Heart left ventricle (tissue), 16 donors: ENCODE results near the gene EIF4G3. TPM values are rescaled to one million over a fixed set of nuclear protein-coding genes. Genes with fewer than 3 reads are reported as not detected.

ENCODE experiments used
- ATAC-seq, 4 donors: fragments of 200-7000 bp; cut with Tn5 transposase; one replicate each; pipeline ENCODE4 v1.9.1; 2020 to 2022; ENCODE audit warnings: moderate library complexity in 4 of 4, mild to moderate bottlenecking in 3 of 4, moderate number of reproducible peaks in 1 of 4
- DNase-seq, 5 donors: peaks; one replicate each; pipeline ENCODE4 v3.0.0-alpha.2; 2020
- H3K27ac ChIP-seq, 12 donors: fragments of 200-600 bp; sonication (generic) in 4 of 12; one replicate each; pipeline versions ENCODE4 v1.5.0 to v1.8.0; 2016 to 2022; ENCODE audit warnings: mild to moderate bottlenecking in 2 of 12
- H3K27me3 ChIP-seq, 9 donors: fragments of 200-600 bp; sonication (generic) in 2 of 9; one replicate each; pipeline versions ENCODE4 v1.5.1 to v1.8.0; 2016 to 2022; ENCODE audit warnings: mild to moderate bottlenecking in 3 of 9
- H3K36me3 ChIP-seq, 9 donors: fragments of 200-600 bp; sonication (generic) in 2 of 9; one replicate each; pipeline versions ENCODE4 v1.5.0 to v1.8.0; 2018 to 2022; ENCODE audit warnings: mild to moderate bottlenecking in 2 of 9
- H3K4me1 ChIP-seq, 12 donors: fragments of 200-600 bp; sonication (generic) in 4 of 12; one replicate each; pipeline versions ENCODE4 v1.5.0 to v1.8.0; 2016 to 2022; ENCODE audit warnings: mild to moderate bottlenecking in 3 of 12
- H3K4me3 ChIP-seq, 12 donors: fragments of 200-600 bp; sonication (generic) in 4 of 12; one replicate each; pipeline versions ENCODE4 v1.5.0 to v1.8.0; 2017 to 2022; ENCODE audit warnings: mild to moderate bottlenecking in 9 of 12, moderate library complexity in 4 of 12
- H3K9me3 ChIP-seq, 12 donors: fragments of 200-600 bp; sonication (generic) in 4 of 12; one replicate each; pipeline versions ENCODE4 v1.5.0 to v1.8.0; 2016 to 2022; ENCODE audit warnings: mild to moderate bottlenecking in 1 of 12
- CTCF ChIP-seq, 12 donors: fragments of 200-600 bp; sonication (generic) in 4 of 12; IDR thresholded peaks; one replicate each; pipeline versions ENCODE4 v1.5.0 to v1.8.0; 2018 to 2022; ENCODE audit warnings: antibody characterized with exemption in 12 of 12, mild to moderate bottlenecking in 5 of 12
- POLR2A ChIP-seq, 2 donors: fragments of 450-650 bp; IDR thresholded peaks; one replicate each; pipeline ENCODE4 v1.6.1; 2017; ENCODE audit warnings: antibody characterized with exemption in 2 of 2, mild to moderate bottlenecking in 2 of 2, moderate library complexity in 2 of 2
- WGBS, 4 donors: extraction: QIAGEN DNeasy Blood & Tissue Kit in 2 of 4; methylation state at CpG; one replicate each; pipeline versions ENCODE4 v1.1.5 to v1.1.7; 2013 to 2018; 5-methylcytosine and 5-hydroxymethylcytosine counted together
- intact Hi-C, 10 donors: fragments of 100-400 bp; cut with DNase I; formaldehyde crosslinking; loops; one replicate each; pipeline versions ENCODE4 v1.11.1 to v1.14.2; 2022
- polyA plus RNA-seq, 2 donors: library from polyadenylated mRNA; stranded (reverse); fragments of 200-250 nt; gene quantifications; one replicate each; pipeline ENCODE4 v1.2.3, GENCODE V29; 2013
- total RNA-seq, 9 donors: library from RNA; depleted of rRNA in 2 of 9; stranded (reverse); fragments of >200 nt in 2 of 9; fragmentation: NEBNext Ultra II Directional in 3 of 9; extraction: Animal tissue kit (Norgen Biotek cat#: 25700) in 3 of 9; gene quantifications; one replicate each; pipeline versions ENCODE4 v1.1.0 to v1.2.4, GENCODE V29; 2016 to 2023
- donor health status: ischemic (EF 13 %, LVEDD 7.1; RV severe dilation, severe dysfunction).
- donor health status: healthy with polysubstance abuse.
- donor health status: DM: no; HTN: yes; CAD: no.
- donor health status: DM: no; HTN: no; CAD: no.
- donor health status: ischemic (EF 25% LVEDD 6.9; RV normal size, moderate dysfunction).
- donor health status: ischemic (EF 25% LVEDD 5.7; RV mildly dilated, moderate dysfunction).
- donor health status: healthy.
- donor health status: DM: yes; HTN: yes; CAD: no.
- donor health status: ischemic (EF 35%, LVEDD 5.7; RV mildly dilated, moderate dysfunction).
- donor health status: nonischemic (EF 11% LVEDD 7.7; RV severe dilation, severe dysfunction).
- donor health status: DM: yes; HTN: yes; CAD: no.
- donor health status: PGD.
- donor health status: ischemic (EF 29% LVEDD 5.4; RV normal size, mild dysfunction).
- donor health status: nonischemic (EF 23%, LVEDD 6.1; RV moderate dilation, normal function).

The EIF4G3 gene
- total and polyA plus RNA-seq, 11 donors, result 14.6 to 49.0 (median 36.2) TPM

GRCh38 chr1:21121764-21122471 lies 54.8 kb downstream of the EIF4G3 start:
- ATAC-seq (no peak), DNase-seq (no peak)
- Histone ChIP-seq H3K4me1 (peaks cover 0 to 38% (median 6%) of the 10 kb centered on the region in 12 donors), H3K9me3 (no peaks in the 10 kb centered on the region), H3K27me3 (no peaks in the 10 kb centered on the region), H3K4me3 (no peak overlapping the region), H3K36me3 (peaks cover 0 to 23% (median 9%) of the 10 kb centered on the region in 9 donors), H3K27ac (no peak overlapping the region)
- no peak for TF ChIP-seq POLR2A (IDR thresholded peaks at IDR 0.05)
- TF ChIP-seq CTCF (IDR thresholded peaks at IDR 0.05), result no peak
- 93 to 95% (median 94%) methylated on average over 4 of the region's 4 CpGs for WGBS, 4 donors
- intact Hi-C loops, result no loop called here

- no peaks in the 10 kb centered on the region for H3K27me3 ChIP-seq
- intact Hi-C loops, result no loop called here
- DNase-seq (no peak), ATAC-seq (no peak)
- H3K4me3 ChIP-seq, result no peak overlapping the region
- TF ChIP-seq POLR2A (IDR thresholded peaks at IDR 0.05), result no peak
- peaks cover 0 to 7% (median 0%) of the 10 kb centered on the region in 9 donors for H3K36me3 ChIP-seq
- H3K4me1 ChIP-seq, result peaks cover 0 to 37% (median 10%) of the 10 kb centered on the region in 12 donors
- no peak overlapping the region for H3K27ac ChIP-seq
- no peaks in the 10 kb centered on the region for H3K9me3 ChIP-seq
- 93 to 95% (median 93%) methylated on average over 6 of the region's 6 CpGs for WGBS, 4 donors
Measured at GRCh38 chr1:21118167-21118566, 58.5 kb downstream of the EIF4G3 start.

- Histone ChIP-seq H3K27ac (peak overlapping the region in 1 of 12 donors; percentile 5), H3K4me3 (no peak overlapping the region), H3K4me1 (peaks cover 0 to 37% (median 10%) of the 10 kb centered on the region in 12 donors), H3K36me3 (peaks cover 0 to 4% (median 0%) of the 10 kb centered on the region in 9 donors), H3K27me3 (no peaks in the 10 kb centered on the region), H3K9me3 (no peaks in the 10 kb centered on the region)
- TF ChIP-seq CTCF (IDR thresholded peaks at IDR 0.05) (no peak), POLR2A (IDR thresholded peaks at IDR 0.05) (no peak)
- ATAC-seq (peak in 1 of 4 donors; percentile 36), DNase-seq (no peak)
- intact Hi-C loops, result no loop called here
- WGBS, 4 donors, result 42 to 64% (median 55%) methylated on average over 2 of the region's 2 CpGs
Measured at GRCh38 chr1:21117597-21118001, 59.1 kb downstream of the EIF4G3 start.

GRCh38 chr1:21117159-21117558 lies 59.5 kb downstream of the EIF4G3 start:
- DNase-seq, result no peak
- Histone ChIP-seq H3K9me3 (no peaks in the 10 kb centered on the region), H3K27me3 (no peaks in the 10 kb centered on the region), H3K4me1 (peaks cover 0 to 40% (median 10%) of the 10 kb centered on the region in 12 donors), H3K36me3 (peaks cover 0 to 1% (median 0%) of the 10 kb centered on the region in 9 donors), H3K4me3 (no peak overlapping the region), H3K27ac (no peak overlapping the region)
- ATAC-seq, result no peak
- intact Hi-C loops, result no loop called here
- WGBS, 4 donors, result 82 to 89% (median 88%) methylated on average over 1 of the region's 1 CpG
- TF ChIP-seq CTCF (IDR thresholded peaks at IDR 0.05) (no peak), POLR2A (IDR thresholded peaks at IDR 0.05) (no peak)
